NCI-H1694 (cell line): ENCODE data around the gene ADSS1.

Experiments used
- DNase-seq: peaks from one replicate; lab custom pipeline; 2025; lab: John Stamatoyannopoulos, UW

The ADSS1 gene

GRCh38 chr14:104784218-104784568, 60.2 kb downstream of the ADSS1 start:
- no peak for DNase-seq

- peak; percentile 93 for DNase-seq
Observed at GRCh38 chr14:104784846-104785707, 61.0 kb downstream of the ADSS1 start.

GRCh38 chr14:104785708-104786080, 61.7 kb downstream of the ADSS1 start:
- DNase-seq: no peak

- no peak for DNase-seq
Observed at GRCh38 chr14:104786091-104786586, 62.1 kb downstream of the ADSS1 start.

DNA sequence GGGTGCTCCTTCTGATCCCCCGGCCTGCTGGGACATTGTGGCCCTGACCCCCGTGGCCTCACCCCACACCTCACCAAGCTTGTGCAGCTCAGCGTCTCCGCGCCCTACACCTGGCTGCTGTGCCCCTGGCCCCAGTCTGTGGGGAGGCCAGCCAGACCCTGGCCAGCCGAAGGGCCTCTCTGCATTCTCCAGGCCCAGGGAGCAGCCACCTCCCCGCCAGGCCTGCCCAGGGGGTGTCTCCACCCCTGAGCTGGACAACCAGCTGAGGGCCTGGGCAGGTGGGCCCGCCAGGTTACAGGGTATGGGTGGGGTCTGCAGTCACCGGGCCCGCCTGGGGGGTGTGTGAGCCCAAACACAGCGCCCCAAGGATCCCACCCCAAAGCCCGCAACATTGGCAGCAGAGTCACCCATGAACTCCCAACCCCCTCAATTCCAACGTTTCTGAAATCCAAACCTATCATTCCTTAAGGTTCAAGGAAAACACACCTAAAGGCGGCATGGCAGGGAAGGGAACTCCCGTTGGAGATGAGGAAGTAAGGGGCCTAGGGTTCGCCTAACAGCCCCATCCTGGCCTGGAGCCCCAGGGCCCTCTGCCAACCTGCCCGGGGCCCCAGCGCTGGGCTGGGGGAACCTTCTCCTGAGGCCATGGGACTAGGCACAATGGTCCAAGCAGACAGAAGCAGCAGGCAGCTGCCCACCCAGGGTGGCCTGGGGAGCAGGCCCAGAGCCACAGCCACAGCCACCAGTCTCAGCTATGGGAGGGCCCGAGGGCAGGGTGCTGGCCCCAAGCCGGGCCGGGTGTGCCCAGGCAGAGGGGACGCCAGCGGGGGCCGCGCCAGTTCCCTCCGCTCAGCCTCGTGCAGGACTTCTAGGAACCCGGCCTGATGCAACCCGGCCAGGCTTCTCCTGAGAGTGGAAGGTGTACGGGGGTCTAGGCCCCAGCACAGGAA, 63.0 kb downstream of the ADSS1 start:
- no peak for DNase-seq

- DNase-seq: no peak
Observed at GRCh38 chr14:104787736-104788135, 63.7 kb downstream of the ADSS1 start.

GRCh38 chr14:104788161-104788818, 64.3 kb downstream of the ADSS1 start:
- peak; percentile 94 for DNase-seq

DNA sequence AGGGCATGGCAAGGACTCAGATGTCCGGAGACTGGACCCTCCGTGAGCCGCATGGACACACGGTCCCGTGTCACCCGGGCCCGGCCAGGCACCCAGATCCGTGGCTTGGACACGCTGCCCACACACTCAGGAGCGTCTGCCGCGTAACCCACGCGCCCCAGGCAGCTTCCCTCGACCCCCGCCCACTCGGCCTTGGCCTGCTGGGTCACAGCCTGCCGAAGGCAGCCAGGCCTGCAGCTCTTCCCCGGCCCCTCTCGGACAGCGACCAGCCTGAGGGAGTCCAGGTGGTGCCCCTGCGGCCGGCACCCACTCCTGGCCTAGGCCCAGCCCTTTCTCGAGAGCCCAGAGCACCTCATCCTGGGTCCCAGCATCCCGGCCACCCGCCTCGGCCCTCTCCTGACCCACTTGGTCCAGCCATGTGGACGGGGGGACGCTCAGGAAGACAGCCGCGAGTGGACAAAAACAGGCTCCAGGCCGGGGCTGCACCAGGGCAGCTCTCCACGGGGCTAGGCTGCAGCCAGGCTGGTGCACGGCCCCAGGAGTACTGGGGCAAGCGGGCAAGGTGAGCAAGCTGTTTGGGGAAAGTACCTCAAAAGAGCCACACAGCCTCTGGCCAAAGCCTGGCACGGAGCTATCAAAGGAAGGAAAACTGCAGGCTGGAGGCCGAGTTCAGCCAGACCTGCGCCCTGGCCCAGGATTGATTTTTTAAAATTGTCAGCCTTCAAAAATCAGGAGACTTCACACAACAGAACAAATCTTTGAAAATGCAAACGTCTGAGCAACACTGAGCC, 65.0 kb downstream of the ADSS1 start:
- DNase-seq: no peak

- DNase-seq: no peak
Observed at GRCh38 chr14:104789752-104790743, 66.0 kb downstream of the ADSS1 start.

DNA sequence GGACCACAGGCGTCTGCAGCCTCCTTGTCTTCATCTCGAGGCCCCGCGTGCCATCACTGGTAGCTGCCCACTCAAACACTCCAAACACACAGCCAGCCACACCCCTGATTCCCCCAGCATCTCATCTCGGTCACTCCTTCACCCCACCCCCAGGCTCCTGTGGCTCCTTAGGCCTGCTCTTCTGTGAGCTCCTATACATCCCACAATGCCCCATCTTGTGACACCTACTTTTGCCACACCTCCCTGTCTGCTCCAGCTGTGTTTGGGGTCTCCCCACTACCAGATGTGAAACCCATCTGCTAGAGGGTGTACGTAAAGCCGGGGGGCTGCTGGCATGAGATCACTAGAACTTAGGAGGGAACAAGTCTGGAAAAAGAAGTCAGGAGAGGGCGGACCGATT, 67.4 kb downstream of the ADSS1 start:
- no peak for DNase-seq

- DNase-seq: no peak
Observed at GRCh38 chr14:104792101-104792884, 68.3 kb downstream of the ADSS1 start.

- DNase-seq: no peak
Observed at GRCh38 chr14:104792945-104793702, 69.1 kb downstream of the ADSS1 start.

DNA sequence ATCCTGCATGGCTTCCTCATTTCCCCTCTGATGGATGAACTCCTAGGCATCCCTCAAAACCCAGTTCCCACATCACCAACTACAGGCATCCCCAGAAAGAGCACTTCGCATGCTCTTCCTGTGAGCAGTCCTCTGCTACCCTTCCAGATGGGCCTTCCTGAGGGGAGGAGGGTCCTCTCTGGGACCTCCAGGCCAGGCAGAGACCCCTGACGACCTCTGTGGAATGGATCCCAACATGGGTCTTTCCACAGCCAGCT, 69.6 kb downstream of the ADSS1 start:
- DNase-seq: no peak

DNA sequence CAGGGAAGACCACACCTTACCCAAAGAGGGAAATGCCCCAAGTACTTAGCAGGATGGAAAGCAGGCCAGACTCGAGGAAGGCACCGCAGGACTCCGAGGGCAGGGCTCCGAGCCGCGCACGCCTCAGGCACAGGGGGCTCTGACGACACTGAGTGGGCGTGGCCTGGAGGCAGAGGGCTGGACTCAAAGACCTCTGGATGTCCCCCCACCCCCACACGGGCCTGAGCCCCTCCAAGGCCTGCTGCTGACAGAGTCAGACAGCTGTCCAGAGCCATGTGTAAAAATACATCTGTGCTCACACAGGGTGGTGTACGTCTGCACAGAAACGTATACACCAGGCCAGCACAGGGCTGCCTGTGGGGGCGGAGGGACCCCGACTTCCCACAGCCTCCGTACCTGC, 70.1 kb downstream of the ADSS1 start:
- DNase-seq: no peak

GRCh38 chr14:104794631-104794992, 70.6 kb downstream of the ADSS1 start:
- no peak for DNase-seq

DNA sequence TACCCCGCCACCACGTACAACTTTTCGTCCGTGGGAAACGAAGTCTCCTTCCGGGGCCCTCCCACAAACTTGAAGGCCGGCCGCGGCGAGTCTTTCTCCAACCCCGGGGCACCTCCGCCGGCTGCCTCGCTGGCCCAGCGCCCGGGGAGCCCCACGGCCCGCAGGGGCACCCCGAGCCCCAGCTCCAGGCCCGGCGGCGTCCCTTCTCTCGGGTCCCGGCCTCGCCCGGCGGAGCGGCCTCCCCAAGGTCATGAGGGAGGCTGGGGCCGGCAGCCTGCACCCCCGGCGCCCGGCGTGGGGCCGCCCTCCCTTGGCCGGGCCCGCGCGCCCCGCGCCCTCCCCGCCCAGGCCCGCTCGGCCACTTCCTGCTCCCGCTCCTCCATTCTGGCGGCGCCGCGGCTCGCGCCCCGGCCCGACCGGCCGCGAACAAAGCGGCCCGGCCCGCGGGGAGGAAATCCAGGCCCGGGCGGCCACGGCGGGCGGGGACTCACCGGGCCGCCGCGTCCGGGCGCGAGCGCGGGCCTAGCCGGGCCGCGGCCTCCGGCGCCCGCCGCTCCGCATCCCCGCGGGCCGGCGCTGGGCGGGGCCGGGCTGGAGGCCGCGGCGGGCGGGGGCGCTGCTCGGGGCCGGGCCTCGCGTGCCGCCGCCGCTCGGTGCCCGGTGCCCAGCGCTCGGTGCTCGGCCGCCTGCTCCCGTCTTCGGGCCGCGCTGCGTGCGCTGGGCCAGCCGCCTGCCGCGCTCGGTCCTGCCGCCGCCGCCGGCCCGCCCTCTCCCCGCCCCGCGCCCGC, 71.2 kb downstream of the ADSS1 start, which contains the start of gene AKT1:
Gene AKT1 (minus strand): TSS at position 756 of the 788 bp plus-strand sequence. CDS start 3,105 bp downstream, outside the sequence.
- DNase-seq: no peak

GRCh38 chr14:104795781-104796686, 72.0 kb downstream of the ADSS1 start:
- no peak for DNase-seq
